Measurements from ENCODE around the gene TBL3.
"Not testable (repeated sequence)": the region's sequence is repeated elsewhere in the genome, so short reads cannot be mapped to it uniquely, and the experiment has no call there.

DNA sequence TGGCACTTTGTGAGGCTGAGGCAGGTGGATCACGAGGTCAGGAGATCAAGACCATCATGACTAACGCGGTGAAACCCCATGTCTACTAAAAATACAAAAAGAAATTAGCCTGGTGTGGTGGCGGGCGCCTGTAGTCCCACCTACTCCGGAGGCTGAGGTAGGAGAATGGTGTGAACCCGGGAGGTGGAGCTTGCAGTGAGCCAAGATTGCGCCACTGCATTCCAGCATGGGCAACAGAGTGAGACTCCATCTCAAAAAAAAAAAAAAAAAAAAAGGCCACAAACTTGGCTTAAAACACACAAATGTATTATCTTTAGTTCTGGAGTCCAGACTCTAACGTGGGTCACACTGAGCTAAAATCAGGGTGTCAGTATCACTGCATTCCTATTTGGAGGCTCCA is 39.9 kb downstream of the TBL3 start:
- not testable (repeated sequence) for TF ChIP-seq POLR2A (IDR thresholded peaks at IDR 0.05; ENCODE audit: low read depth, low read length); POLR2AphosphoS5 (IDR thresholded peaks at IDR 0.05; ENCODE audit: low read depth, low read length); TAF1 (IDR thresholded peaks at IDR 0.05; ENCODE audit: borderline replicate concordance, low read depth, low read length)
